Body of pancreas (tissue), 4 donors: ENCODE results near the gene FCHSD2. TPM values are rescaled to one million over a fixed set of nuclear protein-coding genes. Genes with fewer than 3 reads are reported as not detected.

Experiments
- ATAC-seq: fragments of 150-250 bp; one replicate; pipeline ENCODE4 v1.9.1; 2016
- DNase-seq, 4 donors: peaks; one replicate each; pipeline ENCODE4 v3.0.0-alpha.2; 2019
- H3K27ac ChIP-seq, 4 donors: fragments of 200-600 bp; sonication (generic); 1 replicate in 3 of 4; 2 replicates in 1 of 4; pipeline versions ENCODE4 v1.5.1 to v1.6.1; 2016 to 2019; ENCODE audit warnings: mild to moderate bottlenecking in 1 of 4, mixed read lengths in 1 of 4, moderate library complexity in 1 of 4
- H3K27me3 ChIP-seq, 2 donors: fragments of 200-600 bp; sonication (generic); one replicate each; pipeline ENCODE4 v1.6.0; 2016; ENCODE audit warnings: mild to moderate bottlenecking in 1 of 2
- H3K36me3 ChIP-seq, 2 donors: fragments of 200-600 bp; sonication (generic); replicated peaks in 1 of 2; 2 replicates each; pipeline ENCODE4 v1.5.1; 2016; ENCODE audit warnings: low read depth in 2 of 2; ENCODE audit not compliant: insufficient read depth in 1 of 2
- H3K4me1 ChIP-seq: fragments of 200-600 bp; sonication (generic); one replicate; pipeline ENCODE4 v1.6.0; 2016
- H3K4me3 ChIP-seq, 2 donors: fragments of 200-600 bp; sonication (generic); 1 replicate in 1 of 2; 2 replicates in 1 of 2; pipeline ENCODE4 v1.5.1; 2016 to 2019
- H3K9me3 ChIP-seq, 3 donors: fragments of 200-600 bp; sonication (generic); 1 replicate in 2 of 3; 2 replicates in 1 of 3; pipeline ENCODE4 v1.5.1; 2016
- CTCF ChIP-seq, 7 experiments: fragments of 450-650 bp in 4 of 7; fragments of 200-600 bp in 3 of 7; sonication (generic) in 3 of 7; IDR thresholded peaks; one replicate each; pipeline ENCODE4 v1.5.1; 2016 to 2019; ENCODE audit warnings: antibody characterized with exemption in 7 of 7
- POLR2A ChIP-seq, 3 donors: fragments of 450-650 bp; IDR thresholded peaks; one replicate each; pipeline ENCODE4 v1.6.1; 2016; ENCODE audit warnings: antibody characterized with exemption in 3 of 3, mild to moderate bottlenecking in 2 of 3
- WGBS, 2 donors: methylation state at CpG; one replicate each; pipeline ENCODE4 v1.1.5; 2017; 5-methylcytosine and 5-hydroxymethylcytosine counted together
- intact Hi-C: fragments of 100-400 bp; cut with DNase I; formaldehyde crosslinking; loops from one replicate; pipeline ENCODE4 v1.15.1; 2023
- total RNA-seq, 2 donors: library from RNA; depleted of rRNA; stranded (reverse); fragments of >200 nt; gene quantifications; one replicate each; pipeline ENCODE4 v1.1.0, GENCODE V29; 2016

FCHSD2 gene
- total RNA-seq, 2 donors from 2014 or later = 7.3 to 8.0 TPM

DNA sequence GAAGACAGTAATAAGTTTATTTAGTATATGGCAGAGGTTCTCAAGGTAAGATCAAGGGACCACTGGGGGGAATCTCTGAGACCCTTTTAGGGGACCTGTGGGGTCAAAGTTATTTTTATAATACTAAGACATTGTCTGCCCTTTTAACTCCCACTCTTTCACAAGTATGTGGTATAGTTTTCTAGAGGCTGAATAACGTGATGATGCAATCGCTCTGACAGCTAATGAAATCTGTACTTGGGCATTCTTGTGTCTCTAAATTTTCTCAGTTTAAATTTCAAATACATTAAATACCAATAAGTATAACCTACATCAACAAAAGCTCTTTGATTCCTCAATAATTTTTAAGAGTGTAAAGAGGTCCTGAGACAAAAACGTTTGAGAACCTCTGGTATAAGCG lies 180.0 kb downstream of the FCHSD2 start:
- Histone ChIP-seq H3K27ac (no peak overlapping the region), H3K9me3 (no peaks in the 10 kb centered on the region), H3K36me3 (no peaks in the 10 kb centered on the region), H3K27me3 (no peaks in the 10 kb centered on the region), H3K4me1 (no peaks in the 10 kb centered on the region), H3K4me3 (no peak overlapping the region)
- WGBS, 2 donors = 79 to 85% methylated on average over 4 of the region's 4 CpGs
- intact Hi-C loops = no loop called here
- TF ChIP-seq CTCF (IDR thresholded peaks at IDR 0.05) (no peak), POLR2A (IDR thresholded peaks at IDR 0.05) (no peak)
- DNase-seq (no peak), ATAC-seq (no peak)

DNA sequence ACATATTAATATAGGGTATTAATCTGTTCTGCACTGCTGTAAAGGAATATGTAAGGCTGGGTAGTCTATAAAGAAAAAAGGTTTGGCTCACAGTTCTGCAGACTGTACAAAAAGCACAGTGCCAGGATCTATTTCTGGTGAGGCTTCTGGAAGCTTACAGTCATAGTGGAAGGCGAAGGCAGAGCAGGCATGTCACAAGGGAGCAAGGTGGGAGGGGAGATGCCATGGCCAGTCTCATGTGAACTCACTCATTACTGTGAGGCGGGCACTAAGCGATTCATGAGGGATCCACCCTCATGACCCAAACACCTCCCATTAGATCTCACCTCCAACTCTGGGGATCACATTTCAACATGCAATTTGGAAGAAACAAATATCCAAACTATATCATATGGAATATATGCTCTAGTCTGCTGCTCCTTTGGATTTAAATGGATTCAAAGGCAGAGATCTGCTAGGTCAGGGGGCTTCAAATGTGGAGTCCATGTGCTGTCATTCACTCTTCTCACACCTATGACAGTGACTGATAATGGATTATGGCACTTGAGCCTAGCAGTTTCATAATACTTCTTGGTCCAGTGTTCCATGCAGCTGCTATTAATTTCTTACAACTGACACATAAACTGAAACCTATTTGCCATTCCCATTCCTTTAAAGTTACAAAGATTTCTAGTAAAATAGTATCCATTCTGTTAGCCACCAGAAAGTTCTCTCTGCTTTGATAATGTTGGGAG lies 182.0 kb downstream of the FCHSD2 start:
- WGBS, 2 donors = 93 to 94% methylated on average over 3 of the region's 3 CpGs
- ATAC-seq (no peak), DNase-seq (no peak)
- Histone ChIP-seq H3K4me1 (no peaks in the 10 kb centered on the region), H3K4me3 (no peak overlapping the region), H3K9me3 (no peaks in the 10 kb centered on the region), H3K27ac (no peak overlapping the region), H3K36me3 (no peaks in the 10 kb centered on the region), H3K27me3 (no peaks in the 10 kb centered on the region)
- intact Hi-C loops = no loop called here
- TF ChIP-seq CTCF (IDR thresholded peaks at IDR 0.05) (no peak), POLR2A (IDR thresholded peaks at IDR 0.05) (no peak)

DNA sequence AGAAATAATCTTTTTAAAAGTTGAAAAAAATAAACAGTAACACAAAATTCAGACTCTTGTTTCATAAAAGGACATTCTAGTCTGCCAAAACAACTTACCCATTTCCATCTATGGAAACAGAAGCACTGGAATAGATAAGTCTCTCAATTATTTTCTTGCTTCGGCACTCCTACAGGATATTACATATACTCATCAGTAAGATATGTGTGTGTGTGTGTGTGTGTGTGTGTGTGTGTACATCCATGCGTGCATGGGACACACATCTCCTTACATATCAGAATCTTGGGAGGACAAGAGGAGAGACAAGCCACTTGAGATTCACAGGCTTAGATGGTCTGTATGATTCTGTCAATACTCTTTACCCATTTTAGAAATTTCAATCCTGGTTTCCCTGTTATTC lies 183.3 kb downstream of the FCHSD2 start:
- Histone ChIP-seq H3K27me3 (no peaks in the 10 kb centered on the region), H3K4me3 (no peak overlapping the region), H3K36me3 (no peaks in the 10 kb centered on the region), H3K27ac (no peak overlapping the region), H3K9me3 (no peaks in the 10 kb centered on the region), H3K4me1 (no peaks in the 10 kb centered on the region)
- intact Hi-C loops = no loop called here
- WGBS, 2 donors = 97 to 98% methylated on average over 2 of the region's 2 CpGs
- DNase-seq (no peak), ATAC-seq (no peak)
- TF ChIP-seq CTCF (IDR thresholded peaks at IDR 0.05) (no peak), POLR2A (IDR thresholded peaks at IDR 0.05) (no peak)

DNA sequence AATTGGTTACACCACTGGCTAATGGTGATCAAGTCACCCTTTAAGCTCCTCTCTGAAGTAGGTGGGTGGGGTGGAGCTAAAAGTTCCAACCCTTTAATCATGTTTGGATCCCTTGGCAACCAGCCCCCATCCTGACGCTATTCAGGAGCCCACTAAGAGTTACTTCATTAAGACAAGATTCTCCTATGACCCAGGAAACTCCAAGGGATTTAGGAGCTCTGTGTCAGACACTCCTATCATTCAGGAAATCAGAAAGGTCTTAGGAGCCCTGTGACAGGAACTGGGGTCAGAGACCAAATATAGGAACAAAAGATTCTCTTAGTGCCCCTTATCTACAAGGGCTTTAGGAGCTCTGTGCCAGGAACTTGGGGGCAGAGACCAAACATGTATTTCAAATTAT lies 186.7 kb downstream of the FCHSD2 start:
- Histone ChIP-seq H3K4me3 (no peak overlapping the region), H3K27ac (no peak overlapping the region), H3K36me3 (no peaks in the 10 kb centered on the region), H3K4me1 (no peaks in the 10 kb centered on the region), H3K27me3 (no peaks in the 10 kb centered on the region), H3K9me3 (no peaks in the 10 kb centered on the region)
- WGBS, 2 donors = 82 to 87% methylated on average over 1 of the region's 1 CpG
- intact Hi-C loops = no loop called here
- TF ChIP-seq POLR2A (IDR thresholded peaks at IDR 0.05) = no peak
- TF ChIP-seq CTCF (IDR thresholded peaks at IDR 0.05) = no peak
- DNase-seq (no peak), ATAC-seq (no peak)

DNA sequence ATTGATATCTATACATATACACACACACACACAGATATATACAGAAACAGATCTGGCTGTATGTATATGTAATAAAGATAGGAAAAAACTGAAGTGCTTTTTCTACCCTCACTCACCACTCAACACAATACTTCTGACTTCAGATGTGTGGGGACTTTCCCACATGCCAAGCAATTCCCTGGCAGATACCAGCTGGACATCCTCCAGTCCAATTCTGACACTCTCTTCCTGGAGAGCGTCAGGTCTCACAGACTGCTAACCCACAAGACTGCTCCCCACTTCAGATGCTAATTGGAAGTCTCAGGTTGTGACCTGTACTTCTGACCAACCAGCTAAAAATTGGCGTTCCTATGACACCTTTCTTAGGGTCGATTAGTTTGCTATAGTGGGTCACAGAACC lies 187.3 kb downstream of the FCHSD2 start:
- Histone ChIP-seq H3K36me3 (no peaks in the 10 kb centered on the region), H3K4me1 (no peaks in the 10 kb centered on the region), H3K9me3 (no peaks in the 10 kb centered on the region), H3K4me3 (no peak overlapping the region), H3K27me3 (no peaks in the 10 kb centered on the region), H3K27ac (no peak overlapping the region)
- intact Hi-C loops = no loop called here
- TF ChIP-seq CTCF (IDR thresholded peaks at IDR 0.05) (no peak), POLR2A (IDR thresholded peaks at IDR 0.05) (no peak)
- 80 to 85% methylated on average over 3 of the region's 3 CpGs for WGBS, 2 donors
- ATAC-seq = no peak
- DNase-seq = no peak
